ENCODE data around the gene GOLGA8O. TPM values are rescaled to one million over a fixed set of nuclear protein-coding genes. Genes with fewer than 3 reads are reported as not detected.
"Not testable (repeated sequence)": the region's sequence is repeated elsewhere in the genome, so short reads cannot be mapped to it uniquely, and the experiment has no call there.

Gene GOLGA8O, protein sequence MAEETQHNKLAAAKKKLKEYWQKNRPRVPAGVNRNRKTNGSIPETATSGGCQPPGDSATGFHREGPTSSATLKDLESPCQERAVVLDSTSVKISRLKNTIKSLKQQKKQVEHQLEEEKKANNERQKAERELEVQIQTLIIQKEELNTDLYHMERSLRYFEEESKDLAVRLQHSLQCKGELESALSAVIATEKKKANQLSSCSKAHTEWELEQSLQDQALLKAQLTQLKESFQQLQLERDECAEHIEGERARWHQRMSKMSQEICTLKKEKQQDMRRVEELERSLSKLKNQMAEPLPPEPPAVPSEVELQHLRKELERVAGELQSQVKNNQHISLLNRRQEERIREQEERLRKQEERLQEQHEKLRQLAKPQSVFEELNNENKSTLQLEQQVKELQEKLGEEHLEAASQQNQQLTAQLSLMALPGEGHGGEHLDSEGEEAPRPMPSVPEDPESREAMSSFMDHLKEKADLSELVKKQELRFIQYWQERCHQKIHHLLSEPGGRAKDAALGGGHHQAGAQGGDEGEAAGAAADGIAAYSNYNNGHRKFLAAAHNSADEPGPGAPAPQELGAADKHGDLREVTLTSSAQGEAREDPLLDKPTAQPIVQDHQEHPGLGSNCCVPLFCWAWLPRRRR
- total RNA-seq, result under 1 TPM in 1 of 2 experiments, not detected in 1; 0.69 TPM

- intact Hi-C loops (cut with micrococcal nuclease); H3K36me3 Mint-ChIP-seq (ENCODE audit: low read depth); DNase-seq; H3K27ac Mint-ChIP-seq; H3K4me3 Mint-ChIP-seq; H3K4me1 Mint-ChIP-seq (ENCODE audit: low read depth); CTCF ChIA-PET; H3K27me3 Mint-ChIP-seq (ENCODE audit: low read depth); H3K9me3 Mint-ChIP-seq: not testable (repeated sequence)
These were observed at the start of gene GOLGA8O for GRCh38 chr15:32455534-32455933. GOLGA8O (minus strand) TSS chr15:32455634; CDS start chr15:32455536, 98 bp downstream.

- H3K27ac Mint-ChIP-seq; H3K9me3 Mint-ChIP-seq; H3K4me1 Mint-ChIP-seq (ENCODE audit: low read depth); H3K4me3 Mint-ChIP-seq; DNase-seq; CTCF ChIA-PET; H3K27me3 Mint-ChIP-seq (ENCODE audit: low read depth); intact Hi-C loops (cut with micrococcal nuclease); H3K36me3 Mint-ChIP-seq (ENCODE audit: low read depth): not testable (repeated sequence)
These were observed 48.8 kb upstream of the GOLGA8O start for GRCh38 chr15:32504152-32504811.

DNA sequence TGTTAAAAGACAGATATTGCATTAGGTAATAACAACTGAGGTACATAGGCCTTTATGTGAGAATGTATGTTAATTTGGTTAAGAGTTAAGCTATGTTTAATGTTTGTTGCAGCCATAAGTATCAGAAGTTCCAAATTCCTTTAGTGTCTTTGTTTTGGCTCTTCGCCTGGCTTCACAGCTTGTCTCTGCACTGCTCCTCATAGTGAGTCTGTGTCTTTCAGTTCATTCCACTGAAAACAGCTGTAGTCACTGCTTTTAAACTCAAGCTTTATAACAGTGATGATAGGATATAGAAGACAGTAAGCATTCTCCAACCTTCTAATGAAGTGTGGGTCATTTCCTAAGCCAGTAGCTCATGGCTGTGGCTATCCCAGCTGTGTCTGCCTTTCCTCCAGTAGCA is 47.5 kb upstream of the GOLGA8O start:
- H3K9me3 Mint-ChIP-seq; H3K4me3 Mint-ChIP-seq; CTCF ChIA-PET; H3K4me1 Mint-ChIP-seq (ENCODE audit: low read depth); DNase-seq; H3K36me3 Mint-ChIP-seq (ENCODE audit: low read depth); intact Hi-C loops (cut with micrococcal nuclease); H3K27ac Mint-ChIP-seq; H3K27me3 Mint-ChIP-seq (ENCODE audit: low read depth): not testable (repeated sequence)

GRCh38 chr15:32492768-32493167 is 37.3 kb upstream of the GOLGA8O start:
- H3K27ac Mint-ChIP-seq; CTCF ChIA-PET; H3K4me3 Mint-ChIP-seq; H3K9me3 Mint-ChIP-seq; H3K4me1 Mint-ChIP-seq (ENCODE audit: low read depth); intact Hi-C loops (cut with micrococcal nuclease); DNase-seq; H3K36me3 Mint-ChIP-seq (ENCODE audit: low read depth); H3K27me3 Mint-ChIP-seq (ENCODE audit: low read depth): not testable (repeated sequence)

GRCh38 chr15:32486474-32486873 is 31.0 kb upstream of the GOLGA8O start:
- H3K27me3 Mint-ChIP-seq (ENCODE audit: low read depth); H3K4me3 Mint-ChIP-seq; H3K27ac Mint-ChIP-seq; intact Hi-C loops (cut with micrococcal nuclease); DNase-seq; H3K9me3 Mint-ChIP-seq; H3K36me3 Mint-ChIP-seq (ENCODE audit: low read depth); CTCF ChIA-PET; H3K4me1 Mint-ChIP-seq (ENCODE audit: low read depth): not testable (repeated sequence)

GRCh38 chr15:32483377-32483776 is 27.9 kb upstream of the GOLGA8O start:
- intact Hi-C loops (cut with micrococcal nuclease); H3K9me3 Mint-ChIP-seq; H3K4me1 Mint-ChIP-seq (ENCODE audit: low read depth); H3K36me3 Mint-ChIP-seq (ENCODE audit: low read depth); DNase-seq; H3K27ac Mint-ChIP-seq; CTCF ChIA-PET; H3K27me3 Mint-ChIP-seq (ENCODE audit: low read depth); H3K4me3 Mint-ChIP-seq: not testable (repeated sequence)

GRCh38 chr15:32481683-32482082 is 26.2 kb upstream of the GOLGA8O start:
- H3K27ac Mint-ChIP-seq; H3K4me1 Mint-ChIP-seq (ENCODE audit: low read depth); DNase-seq; CTCF ChIA-PET; H3K9me3 Mint-ChIP-seq; H3K27me3 Mint-ChIP-seq (ENCODE audit: low read depth); intact Hi-C loops (cut with micrococcal nuclease); H3K4me3 Mint-ChIP-seq; H3K36me3 Mint-ChIP-seq (ENCODE audit: low read depth): not testable (repeated sequence)

GRCh38 chr15:32468076-32468475 is 12.6 kb upstream of the GOLGA8O start:
- H3K27me3 Mint-ChIP-seq (ENCODE audit: low read depth); intact Hi-C loops (cut with micrococcal nuclease); H3K4me3 Mint-ChIP-seq; H3K4me1 Mint-ChIP-seq (ENCODE audit: low read depth); H3K9me3 Mint-ChIP-seq; CTCF ChIA-PET; H3K27ac Mint-ChIP-seq; H3K36me3 Mint-ChIP-seq (ENCODE audit: low read depth); DNase-seq: not testable (repeated sequence)

DNA sequence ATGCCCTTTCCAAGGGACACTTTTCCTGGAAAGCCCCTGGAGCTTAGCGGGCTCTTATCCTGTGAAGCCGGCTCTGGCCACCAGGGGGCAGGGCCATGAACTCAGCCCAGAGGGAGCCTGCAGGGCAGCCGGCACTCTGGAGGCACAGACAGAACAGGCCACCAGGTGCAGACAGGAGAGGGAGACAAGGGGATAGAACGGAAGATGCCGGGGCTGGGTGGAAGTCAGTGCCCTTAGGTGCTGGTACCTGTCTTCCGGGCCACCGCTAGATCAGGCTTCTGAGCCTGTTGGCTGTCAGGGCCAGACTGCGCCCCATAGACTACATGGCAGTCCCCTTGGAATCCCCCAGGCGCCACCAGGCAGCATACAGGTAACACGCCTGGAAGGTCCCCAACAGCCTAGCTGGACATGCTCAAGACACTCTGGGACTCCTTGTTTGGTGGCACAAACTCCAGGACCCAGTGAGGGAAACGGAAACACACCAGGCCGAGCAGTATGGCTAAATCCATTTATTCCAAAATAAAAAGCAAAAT is 14.9 kb downstream of the GOLGA8O start:
- H3K27me3 Mint-ChIP-seq (ENCODE audit: low read depth); H3K9me3 Mint-ChIP-seq; H3K36me3 Mint-ChIP-seq (ENCODE audit: low read depth); CTCF ChIA-PET; H3K4me1 Mint-ChIP-seq (ENCODE audit: low read depth); H3K4me3 Mint-ChIP-seq; DNase-seq; intact Hi-C loops (cut with micrococcal nuclease); H3K27ac Mint-ChIP-seq: not testable (repeated sequence)

- H3K4me1 Mint-ChIP-seq (ENCODE audit: low read depth); DNase-seq; CTCF ChIA-PET; intact Hi-C loops (cut with micrococcal nuclease); H3K4me3 Mint-ChIP-seq; H3K9me3 Mint-ChIP-seq; H3K27ac Mint-ChIP-seq; H3K36me3 Mint-ChIP-seq (ENCODE audit: low read depth); H3K27me3 Mint-ChIP-seq (ENCODE audit: low read depth): not testable (repeated sequence)
These were observed 21.1 kb downstream of the GOLGA8O start for GRCh38 chr15:32434102-32434963.

DNA sequence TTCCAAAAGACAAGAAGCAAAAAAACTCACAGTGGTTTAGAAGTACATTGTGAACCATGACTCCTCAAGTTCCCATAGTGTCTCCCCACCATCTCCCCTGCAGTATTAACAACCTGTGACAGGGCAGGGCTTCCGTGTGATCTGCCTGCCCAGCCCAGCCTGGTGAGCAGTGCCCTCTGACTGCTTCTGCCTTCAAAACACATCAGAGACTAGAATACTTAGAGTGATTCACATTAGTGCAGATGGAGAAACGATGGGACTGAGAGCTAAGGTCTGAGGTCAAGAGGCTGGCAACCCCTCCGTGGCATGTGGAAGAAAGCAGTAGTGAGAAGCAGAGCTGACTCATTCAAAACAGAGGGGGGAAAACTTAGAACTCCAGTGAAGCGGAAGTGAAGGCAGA is 27.8 kb downstream of the GOLGA8O start:
- intact Hi-C loops (cut with micrococcal nuclease), result not testable (repeated sequence)

GRCh38 chr15:32426511-32426910 is 28.9 kb downstream of the GOLGA8O start:
- H3K27me3 Mint-ChIP-seq (ENCODE audit: low read depth); H3K27ac Mint-ChIP-seq; H3K36me3 Mint-ChIP-seq (ENCODE audit: low read depth); H3K9me3 Mint-ChIP-seq; CTCF ChIA-PET; intact Hi-C loops (cut with micrococcal nuclease); H3K4me1 Mint-ChIP-seq (ENCODE audit: low read depth); H3K4me3 Mint-ChIP-seq; DNase-seq: not testable (repeated sequence)

More for the DNA sequence above, 27.8 kb downstream of the GOLGA8O start:
- H3K27me3 Mint-ChIP-seq (ENCODE audit: low read depth); DNase-seq; H3K36me3 Mint-ChIP-seq (ENCODE audit: low read depth); H3K9me3 Mint-ChIP-seq; H3K4me1 Mint-ChIP-seq (ENCODE audit: low read depth); CTCF ChIA-PET; H3K4me3 Mint-ChIP-seq; H3K27ac Mint-ChIP-seq: not testable (repeated sequence)

Measured in activated naive CD4-positive, alpha-beta T cell treated with anti-CD3 and anti-CD28 coated beads for 36 hours (primary cell).